OCI-LY7 (cell line): ENCODE results near the gene UBE2L3. TPM values are rescaled to one million over a fixed set of nuclear protein-coding genes. Genes with fewer than 3 reads are reported as not detected.

Experiments used
- BruUV-seq: library from RNA; stranded (reverse); fragments of 400-500 nt; replicated peaks from 2 replicates; lab custom pipeline; 2021; lab: Mats Ljungman, UMichigan
- CTCF ChIA-PET: fragments of 300-600 bp; sonication (Branson Sonifier 250); formaldehyde crosslinking; loops from one replicate; lab custom pipeline; 2022; ENCODE audit warnings: antibody characterized with exemption; ENCODE audit not compliant: unreplicated experiment; lab: Charles Lee
- POLR2A ChIA-PET: fragments of 300-600 bp; sonication (Branson Sonifier 250); formaldehyde crosslinking; loops from one replicate; lab custom pipeline; 2022; ENCODE audit warnings: antibody characterized with exemption; lab: Charles Lee
- DNase-seq: peaks from one replicate; pipeline ENCODE4 v3.0.0-alpha.2; 2015; ENCODE audit warnings: low spot score
- H2AFZ ChIP-seq: fragments of 200-600 bp; sonication (generic), shearing (Covaris generic); 2 replicates; pipeline ENCODE4 v1.6.1; 2014; ENCODE audit warnings: mild to moderate bottlenecking, antibody characterized with exemption, low read length, moderate library complexity
- H3K27ac ChIP-seq: fragments of 200-600 bp; sonication (generic); 2 replicates; pipeline ENCODE4 v1.5.1; 2014; ENCODE audit warnings: mixed run types, low read depth, mild to moderate bottlenecking, moderate library complexity, low read length, inconsistent platforms; ENCODE audit not compliant: poor library complexity, severe bottlenecking
- H3K36me3 ChIP-seq: fragments of 200-600 bp; sonication (generic); 2 replicates; pipeline ENCODE4 v1.6.1; 2014; ENCODE audit warnings: mild to moderate bottlenecking, antibody characterized with exemption, low read length, moderate library complexity, mixed read lengths; ENCODE audit not compliant: insufficient read depth
- H3K4me1 ChIP-seq: fragments of 200-600 bp; sonication (generic); 2 replicates; pipeline ENCODE4 v1.5.1; 2014; ENCODE audit warnings: mild to moderate bottlenecking, low read length; ENCODE audit not compliant: insufficient read depth, poor library complexity, severe bottlenecking
- H3K4me2 ChIP-seq: fragments of 200-600 bp; sonication (generic); 2 replicates; pipeline ENCODE4 v1.6.1; 2014; ENCODE audit warnings: mild to moderate bottlenecking, low read length
- H3K4me3 ChIP-seq: fragments of 200-600 bp; sonication (generic); 2 replicates; pipeline ENCODE4 v1.5.1; 2014; ENCODE audit warnings: mild to moderate bottlenecking, low read depth, low read length; ENCODE audit not compliant: poor library complexity, severe bottlenecking
- H3K79me2 ChIP-seq: fragments of 200-600 bp; sonication (generic); 2 replicates; pipeline ENCODE4 v1.6.1; 2016; ENCODE audit warnings: low read depth, mild to moderate bottlenecking, low read length, moderate library complexity, mixed read lengths; ENCODE audit not compliant: insufficient read depth
- H3K9me2 ChIP-seq: fragments of 200-600 bp; sonication (generic); 2 replicates; pipeline ENCODE4 v1.6.1; 2016; ENCODE audit warnings: mild to moderate bottlenecking, low read length, mixed read lengths; ENCODE audit not compliant: insufficient read depth
- H3K9me3 ChIP-seq: fragments of 200-600 bp; sonication (generic); 2 replicates; pipeline ENCODE4 v1.6.1; 2014; ENCODE audit warnings: mild to moderate bottlenecking, mixed run types, low read length, mixed read lengths
- H4K20me1 ChIP-seq: fragments of 200-600 bp; sonication (generic); 2 replicates; pipeline ENCODE4 v1.6.1; 2014; ENCODE audit warnings: mild to moderate bottlenecking, antibody characterized with exemption, low read length, moderate library complexity, mixed read lengths; ENCODE audit not compliant: insufficient read depth
- EZH2phosphoT487 ChIP-seq: fragments of 200-600 bp; sonication (generic); IDR thresholded peaks from 2 replicates; pipeline ENCODE4 v1.6.1; 2018; ENCODE audit warnings: low read depth, borderline replicate concordance, mild to moderate bottlenecking, mixed run types, antibody characterized with exemption, low read length, moderate library complexity, mixed read lengths
- intact Hi-C: fragments of 100-400 bp; cut with micrococcal nuclease; formaldehyde crosslinking; loops from one replicate; pipeline ENCODE4 v1.10.0; 2022; ENCODE audit not compliant: unreplicated experiment
- total RNA-seq, 2 experiments: library from RNA; depleted of rRNA in 1 of 2; stranded (reverse); fragments of >200 nt in 1 of 2; shearing (Covaris generic) in 1 of 2; gene quantifications; 2 replicates each; pipeline ENCODE4 v1.2.3, GENCODE V29; 2014 to 2022
- TF ChIP-seq, protein P1 (sequence below): fragments of 200-600 bp; sonication (generic); conservative IDR thresholded peaks from 2 replicates; pipeline ENCODE4 v1.5.1; 2014; ENCODE audit warnings: mild to moderate bottlenecking, antibody characterized with exemption, low read length, moderate library complexity, mixed read lengths

UBE2L3 gene
- total RNA-seq, 2 experiments from 2014 or later: 63.8 to 67.1 TPM

DNA sequence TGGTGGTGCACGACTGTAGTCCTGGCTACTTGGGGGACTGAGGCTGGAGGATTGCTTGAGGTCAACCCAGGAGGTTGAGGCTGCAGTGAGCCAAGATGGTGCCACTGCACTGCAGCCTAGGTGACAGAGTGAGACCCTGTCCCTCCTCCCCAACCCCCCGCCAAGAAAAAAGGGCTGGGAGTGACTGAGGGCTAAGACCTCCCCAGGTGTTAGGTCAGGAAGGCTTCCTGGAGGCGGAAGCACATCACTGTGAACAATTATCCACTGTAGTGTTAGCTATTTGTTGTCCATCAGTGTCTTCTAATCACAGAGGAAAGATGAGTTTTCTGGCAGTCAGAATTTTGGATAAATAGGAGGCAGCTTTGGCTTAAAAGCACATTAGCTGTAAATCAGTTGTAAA, 53.5 kb downstream of the UBE2L3 start:
- TF ChIP-seq, protein P1, sequence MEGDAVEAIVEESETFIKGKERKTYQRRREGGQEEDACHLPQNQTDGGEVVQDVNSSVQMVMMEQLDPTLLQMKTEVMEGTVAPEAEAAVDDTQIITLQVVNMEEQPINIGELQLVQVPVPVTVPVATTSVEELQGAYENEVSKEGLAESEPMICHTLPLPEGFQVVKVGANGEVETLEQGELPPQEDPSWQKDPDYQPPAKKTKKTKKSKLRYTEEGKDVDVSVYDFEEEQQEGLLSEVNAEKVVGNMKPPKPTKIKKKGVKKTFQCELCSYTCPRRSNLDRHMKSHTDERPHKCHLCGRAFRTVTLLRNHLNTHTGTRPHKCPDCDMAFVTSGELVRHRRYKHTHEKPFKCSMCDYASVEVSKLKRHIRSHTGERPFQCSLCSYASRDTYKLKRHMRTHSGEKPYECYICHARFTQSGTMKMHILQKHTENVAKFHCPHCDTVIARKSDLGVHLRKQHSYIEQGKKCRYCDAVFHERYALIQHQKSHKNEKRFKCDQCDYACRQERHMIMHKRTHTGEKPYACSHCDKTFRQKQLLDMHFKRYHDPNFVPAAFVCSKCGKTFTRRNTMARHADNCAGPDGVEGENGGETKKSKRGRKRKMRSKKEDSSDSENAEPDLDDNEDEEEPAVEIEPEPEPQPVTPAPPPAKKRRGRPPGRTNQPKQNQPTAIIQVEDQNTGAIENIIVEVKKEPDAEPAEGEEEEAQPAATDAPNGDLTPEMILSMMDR: no peak
- TF ChIP-seq EZH2phosphoT487: no peak
- Histone ChIP-seq H2AFZ (no peak overlapping the region), H3K4me3 (no peak overlapping the region), H3K27ac (no peak overlapping the region), H3K4me1 (peaks cover 39% of the 10 kb centered on the region), H3K4me2 (no peak overlapping the region), H3K9me2 (no peaks in the 10 kb centered on the region), H3K9me3 (no peaks in the 10 kb centered on the region), H3K79me2 (peaks cover 66% of the 10 kb centered on the region), H3K36me3 (peaks cover 72% of the 10 kb centered on the region), H4K20me1 (peaks cover 7% of the 10 kb centered on the region)
- no TSS peak for BruUV-seq
- intact Hi-C loops: no loop called here
- DNase-seq: no peak
- ChIA-PET CTCF (no interaction called here), POLR2A (interaction anchor here (2.0 kb wide), 1 partner anchor 11 kb away, joined by 6 read pairs; no protein-coding TSS in a partner anchor)

GRCh38 chr22:21622011-21622918, 54.8 kb downstream of the UBE2L3 start:
- 0 out of 2 replicates have a peak, but pooled peaks cover 8% of the 10 kb centered on the region for H4K20me1 ChIP-seq
- no peak overlapping the region for H3K4me3 ChIP-seq
- no peak for DNase-seq
- TF ChIP-seq, protein P1: no peak
- TF ChIP-seq EZH2phosphoT487: no peak
- peaks cover 38% of the 10 kb centered on the region for H3K4me1 ChIP-seq
- ChIA-PET CTCF (no interaction called here), POLR2A (interaction anchor here (2.0 kb wide), 1 partner anchor 12 kb away, joined by 6 read pairs; no protein-coding TSS in a partner anchor)
- H3K9me2 ChIP-seq: no peaks in the 10 kb centered on the region
- intact Hi-C loops: no loop called here
- H3K9me3 ChIP-seq: no peaks in the 10 kb centered on the region
- H3K79me2 ChIP-seq: peaks cover 67% of the 10 kb centered on the region
- no TSS peak for BruUV-seq
- H3K27ac ChIP-seq: peak overlapping the region; percentile 20
- H3K4me2 ChIP-seq: no peak overlapping the region
- peaks cover 82% of the 10 kb centered on the region for H3K36me3 ChIP-seq
- no peak overlapping the region for H2AFZ ChIP-seq
